Central memory CD8-positive, alpha-beta T cell (primary cell): ENCODE results near the gene IL26.
"Not testable (repeated sequence)": the region's sequence is repeated elsewhere in the genome, so short reads cannot be mapped to it uniquely, and the experiment has no call there.

Experiments used
- ATAC-seq: fragments of 150-1000 bp; cut with Tn5 transposase; replicated peaks from 2 replicates; pipeline ENCODE4 v1.10.0; 2022; ENCODE audit warnings: mild to moderate bottlenecking, moderate FRiP score, moderate number of reproducible peaks; ENCODE audit not compliant: poor library complexity, severe bottlenecking; ENCODE audit errors: extremely low read depth
- DNase-seq, 2 donors: peaks; one replicate each; pipeline ENCODE4 v3.0.0; 2021; ENCODE audit warnings: low spot score in 2 of 2
- H3K27ac Mint-ChIP-seq: one replicate; pipeline ENCODE4 v1.8.0; 2022; ENCODE audit warnings: low read depth, mild to moderate bottlenecking, moderate library complexity, mixed read lengths
- H3K27me3 Mint-ChIP-seq: one replicate; pipeline ENCODE4 v1.8.0; 2022; ENCODE audit warnings: mixed read lengths
- H3K36me3 Mint-ChIP-seq: one replicate; pipeline ENCODE4 v1.8.0; 2022; ENCODE audit warnings: mild to moderate bottlenecking, moderate library complexity, mixed read lengths; ENCODE audit not compliant: insufficient read depth
- H3K4me1 Mint-ChIP-seq: one replicate; pipeline ENCODE4 v1.8.0; 2022; ENCODE audit warnings: mixed read lengths
- H3K4me3 Mint-ChIP-seq: one replicate; pipeline ENCODE4 v1.8.0; 2022; ENCODE audit warnings: mild to moderate bottlenecking, moderate library complexity, mixed read lengths
- H3K9me3 Mint-ChIP-seq: one replicate; pipeline ENCODE4 v1.8.0; 2022; ENCODE audit warnings: mixed read lengths

The IL26 gene

DNA sequence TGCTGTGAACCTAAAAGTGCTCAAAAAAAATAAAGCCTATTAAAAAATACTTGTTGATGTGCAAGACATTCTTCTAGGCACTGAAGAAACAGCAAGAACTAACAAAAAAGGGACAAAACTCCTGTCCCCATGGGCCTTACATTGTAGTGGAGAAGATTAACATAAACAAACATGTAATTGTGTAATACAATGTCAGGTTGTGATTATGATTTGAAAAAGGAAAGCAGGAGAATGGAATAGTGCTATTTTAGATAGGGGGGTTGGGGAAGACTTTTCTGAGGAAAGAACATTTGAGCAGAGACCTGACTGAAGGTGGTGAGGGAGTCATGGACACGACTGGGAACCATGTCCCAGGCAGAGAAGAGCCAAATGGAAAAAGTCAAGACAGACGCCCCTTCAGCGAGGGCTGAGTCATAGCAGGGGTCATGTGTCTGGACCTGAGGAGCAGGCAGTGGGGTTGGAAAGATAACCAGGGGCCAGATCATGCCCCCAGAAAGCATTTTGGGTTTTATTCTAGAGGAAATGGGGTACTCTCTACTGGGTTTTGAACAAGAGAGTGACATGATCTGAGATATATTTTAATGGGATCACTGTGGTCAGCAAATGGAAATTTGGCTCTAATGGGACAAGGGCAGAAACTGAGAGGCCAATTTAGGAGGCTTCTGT is 46.7 kb downstream of the IL26 start:
- DNase-seq (no peak), ATAC-seq (no peak)
- Mint-ChIP-seq H3K4me1 (peaks cover 64% of the 10 kb centered on the region), H3K27ac (peak overlapping the region; percentile 2), H3K36me3 (peaks cover 7% of the 10 kb centered on the region), H3K4me3 (no peak overlapping the region), H3K9me3 (no peaks in the 10 kb centered on the region), H3K27me3 (no peaks in the 10 kb centered on the region)

DNA sequence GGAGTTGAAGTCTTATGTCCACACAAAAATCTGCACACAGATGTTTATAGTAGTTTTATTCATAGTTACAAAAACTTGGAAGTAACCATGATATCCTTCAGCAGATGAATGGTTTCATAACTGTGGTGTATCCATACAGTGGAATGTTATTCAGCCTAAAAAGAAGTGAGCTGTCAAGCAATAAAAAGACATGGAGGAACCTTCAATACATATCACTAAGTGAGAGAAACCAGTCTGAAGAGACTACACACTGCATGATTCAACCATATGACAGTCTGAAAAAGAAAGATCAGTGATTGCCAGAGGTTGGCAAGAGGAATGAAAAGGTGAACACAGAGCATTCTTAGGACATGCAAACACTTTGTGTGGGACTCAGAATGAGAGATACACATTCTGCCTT is 47.4 kb downstream of the IL26 start:
- no peak overlapping the region for H3K4me3 Mint-ChIP-seq
- peaks cover 64% of the 10 kb centered on the region for H3K4me1 Mint-ChIP-seq
- DNase-seq: no peak
- H3K27me3 Mint-ChIP-seq: no peaks in the 10 kb centered on the region
- no peaks in the 10 kb centered on the region for H3K9me3 Mint-ChIP-seq
- H3K27ac Mint-ChIP-seq: no peak overlapping the region
- ATAC-seq: no peak
- peaks cover 9% of the 10 kb centered on the region for H3K36me3 Mint-ChIP-seq

DNA sequence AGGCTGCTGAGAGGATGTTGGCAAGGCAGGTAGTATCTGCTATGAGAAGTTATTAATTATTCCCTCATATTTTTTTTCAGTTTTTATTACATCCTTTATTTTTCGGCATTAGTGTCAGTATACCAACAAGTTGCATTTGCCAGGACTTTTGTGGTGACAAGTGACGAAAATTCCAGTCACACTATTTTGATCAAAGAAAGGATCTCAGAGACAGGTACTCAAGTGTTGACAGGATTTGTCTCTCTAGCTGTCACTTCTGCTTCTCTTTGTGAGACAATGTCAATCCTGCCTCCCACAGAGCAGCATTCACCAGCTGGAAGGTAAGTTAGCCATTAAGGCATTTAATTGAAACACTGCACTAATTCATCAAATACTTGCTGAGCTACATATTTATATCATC is 48.0 kb downstream of the IL26 start:
- H3K4me1 Mint-ChIP-seq: peaks cover 64% of the 10 kb centered on the region
- H3K27me3 Mint-ChIP-seq: no peaks in the 10 kb centered on the region
- no peak overlapping the region for H3K4me3 Mint-ChIP-seq
- DNase-seq (no peak), ATAC-seq (no peak)
- peaks cover 9% of the 10 kb centered on the region for H3K36me3 Mint-ChIP-seq
- no peaks in the 10 kb centered on the region for H3K9me3 Mint-ChIP-seq
- no peak overlapping the region for H3K27ac Mint-ChIP-seq

DNA sequence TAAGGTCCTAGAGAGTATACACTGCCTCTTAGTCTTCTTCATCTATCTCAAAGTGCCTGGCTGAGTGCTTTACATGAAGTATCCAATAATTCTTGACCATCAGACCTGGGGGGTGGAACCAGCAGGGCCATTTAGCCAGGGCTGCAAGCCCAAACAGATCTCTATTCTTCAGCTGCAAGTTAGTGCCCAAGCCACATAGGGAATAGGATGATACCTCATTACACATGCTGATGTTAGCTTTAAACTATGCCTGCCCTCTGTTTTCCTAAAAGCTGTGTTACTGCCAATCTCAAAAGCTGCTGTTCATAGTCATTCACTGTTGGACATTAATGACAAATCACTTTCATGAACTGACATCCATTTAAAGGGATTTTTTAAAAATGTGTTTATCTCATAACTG is 49.4 kb downstream of the IL26 start:
- Mint-ChIP-seq H3K36me3 (peaks cover 12% of the 10 kb centered on the region), H3K27me3 (no peaks in the 10 kb centered on the region), H3K4me1 (peaks cover 58% of the 10 kb centered on the region), H3K4me3 (peak overlapping the region; percentile 59), H3K9me3 (no peaks in the 10 kb centered on the region), H3K27ac (peak overlapping the region; percentile 80)
- ATAC-seq (no peak), DNase-seq (no peak)

DNA sequence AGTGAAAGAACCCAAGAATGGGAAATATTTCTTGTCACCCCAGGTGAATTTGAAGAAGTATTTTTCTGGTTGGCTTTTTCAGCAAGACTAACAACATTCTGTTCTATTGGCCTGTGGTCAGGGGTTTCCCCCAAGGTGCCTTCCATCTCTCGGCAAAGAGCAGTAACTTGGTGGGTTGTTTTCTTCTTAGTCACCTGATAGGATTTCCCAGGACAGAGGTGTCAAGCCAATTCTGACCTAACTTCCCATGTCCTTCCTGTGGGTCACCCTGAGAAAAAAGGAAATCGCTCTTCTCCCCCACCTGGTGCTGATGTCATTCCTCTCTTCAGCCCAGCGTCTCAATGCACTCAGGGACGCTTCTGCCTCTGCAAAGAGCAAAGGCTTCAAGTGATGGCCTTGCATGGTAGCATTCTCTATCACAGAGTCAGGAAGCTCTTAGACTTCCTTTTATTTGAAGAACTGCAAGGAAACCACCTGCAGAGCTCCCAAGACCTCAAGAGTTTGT is 50.0 kb downstream of the IL26 start:
- Mint-ChIP-seq H3K9me3 (no peaks in the 10 kb centered on the region), H3K36me3 (peaks cover 12% of the 10 kb centered on the region), H3K4me1 (peaks cover 52% of the 10 kb centered on the region), H3K4me3 (peak overlapping the region; percentile 59), H3K27me3 (no peaks in the 10 kb centered on the region), H3K27ac (peak overlapping the region; percentile 80)
- peak; percentile 35 to 66 for DNase-seq
- peak; percentile 89 for ATAC-seq

DNA sequence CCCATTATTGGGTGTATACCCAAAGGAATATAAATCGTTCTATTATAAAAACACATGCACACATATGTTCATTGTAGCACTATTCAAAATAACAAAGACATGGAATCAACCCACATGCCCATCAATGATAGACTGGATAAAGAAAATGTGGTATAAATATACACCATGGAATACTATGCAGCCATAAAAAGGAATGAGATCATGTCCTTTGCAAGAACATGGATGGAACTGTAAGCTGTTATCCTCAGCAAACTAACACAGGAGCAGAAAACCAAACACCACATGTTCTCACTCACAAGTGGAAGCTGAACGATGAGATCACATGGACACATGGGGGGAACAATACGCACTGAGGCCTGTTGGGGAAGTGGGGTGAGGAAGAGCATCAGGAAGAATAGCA is 50.8 kb downstream of the IL26 start:
- Mint-ChIP-seq H3K4me3 (peak overlapping the region; percentile 27), H3K27ac (peak overlapping the region; percentile 68), H3K36me3 (peaks cover 12% of the 10 kb centered on the region), H3K4me1 (peaks cover 50% of the 10 kb centered on the region)
- H3K9me3 Mint-ChIP-seq, H3K27me3 Mint-ChIP-seq, DNase-seq, ATAC-seq: not testable (repeated sequence)

DNA sequence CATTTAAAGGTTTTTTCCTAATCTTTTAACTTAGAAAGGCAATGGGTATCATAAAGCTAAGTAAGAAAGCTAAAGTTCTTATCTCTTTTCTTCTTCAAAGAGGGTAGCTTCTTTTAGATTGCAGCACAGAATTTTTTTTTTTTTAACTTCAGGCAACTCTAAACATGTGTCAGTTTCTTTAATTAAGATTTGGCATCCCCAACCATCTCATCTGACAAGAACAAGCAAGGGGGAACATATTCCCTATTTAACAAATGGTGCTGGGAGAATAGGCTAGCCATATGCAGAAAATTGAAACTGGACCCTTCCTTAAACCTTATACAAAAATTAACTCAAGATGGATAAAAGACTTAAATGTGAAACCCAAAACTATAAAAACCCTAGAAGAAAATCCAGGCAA is 51.8 kb downstream of the IL26 start:
- peaks cover 46% of the 10 kb centered on the region for H3K4me1 Mint-ChIP-seq
- no peaks in the 10 kb centered on the region for H3K9me3 Mint-ChIP-seq
- H3K4me3 Mint-ChIP-seq: no peak overlapping the region

DNA sequence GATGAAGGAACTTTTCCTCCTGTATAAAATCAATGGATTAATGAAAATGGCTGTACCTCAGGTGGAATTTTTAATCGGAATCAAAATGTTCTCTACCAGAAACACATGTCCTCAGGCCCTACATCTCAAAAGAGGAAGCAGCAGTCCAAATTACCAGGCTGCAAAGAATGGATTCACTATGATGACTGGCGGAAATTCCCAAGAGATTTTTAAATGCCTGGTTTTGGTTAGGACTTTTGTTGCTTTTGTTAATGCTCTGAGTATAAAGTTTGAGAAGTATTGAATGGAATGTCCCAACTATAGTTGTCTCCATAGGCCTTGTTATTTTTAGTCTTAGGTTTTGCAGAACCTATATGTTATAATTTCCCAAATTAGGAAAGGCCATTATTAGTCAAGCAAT is 54.9 kb downstream of the IL26 start:
- no peak overlapping the region for H3K4me3 Mint-ChIP-seq
- DNase-seq (no peak), ATAC-seq (no peak)
- H3K27ac Mint-ChIP-seq: no peak overlapping the region
- no peaks in the 10 kb centered on the region for H3K9me3 Mint-ChIP-seq
- H3K27me3 Mint-ChIP-seq: no peaks in the 10 kb centered on the region
- peaks cover 12% of the 10 kb centered on the region for H3K36me3 Mint-ChIP-seq
- H3K4me1 Mint-ChIP-seq: peaks cover 15% of the 10 kb centered on the region

More for the DNA sequence above, 51.8 kb downstream of the IL26 start:
- DNase-seq: no peak
- H3K36me3 Mint-ChIP-seq: peaks cover 12% of the 10 kb centered on the region
- no peak for ATAC-seq
- no peaks in the 10 kb centered on the region for H3K27me3 Mint-ChIP-seq
- peak overlapping the region; percentile 68 for H3K27ac Mint-ChIP-seq

DNA sequence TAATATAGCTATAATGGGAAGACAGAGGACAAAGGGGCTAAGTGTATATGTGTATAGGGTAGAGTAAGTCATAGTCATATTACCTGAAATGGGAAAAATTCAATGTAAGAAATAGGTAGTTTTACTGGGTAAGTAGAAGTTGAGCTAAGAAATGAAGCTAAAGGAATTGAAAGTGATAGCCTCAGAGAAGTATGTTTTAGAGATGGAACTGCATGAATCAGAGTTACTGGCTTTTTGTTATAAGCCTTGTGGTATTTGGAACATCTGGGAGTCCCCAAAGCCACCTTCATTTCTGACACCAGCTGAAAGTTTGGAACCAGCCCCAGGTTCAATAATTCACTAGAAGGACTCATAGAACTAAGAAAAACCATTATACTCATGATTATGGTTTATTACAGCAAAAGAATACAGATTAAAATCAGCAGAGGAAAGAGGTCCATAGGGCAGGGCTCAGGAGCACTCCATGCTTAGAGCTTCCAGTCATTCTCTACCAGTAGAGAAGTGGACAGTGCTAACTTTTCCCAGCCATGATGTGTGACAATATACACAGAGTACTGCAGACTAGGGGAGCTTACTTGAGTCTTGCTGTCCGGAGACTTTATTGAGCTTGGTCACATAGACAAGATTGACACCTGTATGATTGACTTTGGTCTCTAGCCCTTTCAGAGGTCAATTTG is 56.3 kb downstream of the IL26 start:
- DNase-seq (no peak), ATAC-seq (no peak)
- Mint-ChIP-seq H3K36me3 (peaks cover 9% of the 10 kb centered on the region), H3K27me3 (no peaks in the 10 kb centered on the region), H3K4me1 (peaks cover 3% of the 10 kb centered on the region), H3K27ac (no peak overlapping the region), H3K4me3 (no peak overlapping the region), H3K9me3 (no peaks in the 10 kb centered on the region)

DNA sequence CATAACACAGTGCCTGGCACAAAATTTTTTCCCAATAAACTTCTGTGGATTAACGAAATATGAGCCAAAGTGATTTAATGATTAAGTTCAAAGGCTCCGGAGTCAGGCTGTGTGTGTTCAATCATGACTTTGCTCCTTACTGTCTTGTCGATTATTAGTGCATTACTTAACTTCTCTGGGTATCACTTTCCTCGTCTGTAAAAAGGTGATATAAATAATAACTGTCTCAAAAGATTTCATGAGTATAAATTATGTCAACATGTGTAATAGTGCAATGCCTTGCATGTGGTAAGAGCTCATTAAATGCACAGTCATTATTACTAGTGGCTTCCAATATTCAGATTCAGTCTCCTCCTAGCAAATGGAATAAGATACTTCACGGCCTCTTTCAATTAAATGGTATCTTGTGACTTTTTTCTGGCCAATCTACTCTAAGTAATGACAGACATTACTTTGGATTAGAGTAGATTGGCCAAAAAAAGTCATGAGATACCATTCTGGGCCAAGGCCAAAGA is 59.2 kb downstream of the IL26 start:
- H3K27me3 Mint-ChIP-seq: no peaks in the 10 kb centered on the region
- H3K36me3 Mint-ChIP-seq: peaks cover 7% of the 10 kb centered on the region
- H3K4me3 Mint-ChIP-seq: no peak overlapping the region
- no peaks in the 10 kb centered on the region for H3K9me3 Mint-ChIP-seq
- H3K27ac Mint-ChIP-seq: no peak overlapping the region
- no peak for DNase-seq
- peaks cover 12% of the 10 kb centered on the region for H3K4me1 Mint-ChIP-seq
- no peak for ATAC-seq

DNA sequence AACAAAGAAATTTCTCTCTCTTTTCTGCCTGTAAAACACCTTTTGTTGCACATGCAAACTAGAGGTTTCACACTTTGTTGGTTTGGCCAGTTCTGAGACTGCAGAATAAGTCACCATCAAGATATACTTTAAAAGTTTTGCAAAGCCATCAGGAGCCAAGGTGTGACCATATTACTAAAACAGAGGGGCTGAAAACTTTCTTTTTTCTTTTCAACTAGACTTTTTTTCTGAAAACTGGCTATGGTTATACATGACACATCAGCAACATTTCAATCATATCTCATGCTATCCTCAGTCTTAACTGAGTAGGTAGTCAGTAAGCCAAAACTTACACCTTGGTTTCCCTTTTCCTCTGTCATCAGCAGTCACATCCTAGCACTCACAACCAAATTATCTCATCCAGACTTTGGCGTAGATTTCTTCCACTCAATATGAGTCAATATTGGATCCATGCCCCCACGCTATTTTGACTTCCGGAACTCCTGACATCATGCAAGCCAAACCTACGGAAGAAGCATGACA is 62.0 kb downstream of the IL26 start:
- peaks cover 15% of the 10 kb centered on the region for H3K36me3 Mint-ChIP-seq
- ATAC-seq: peak; percentile 42
- no peak for DNase-seq
- H3K27ac Mint-ChIP-seq: no peak overlapping the region
- H3K4me1 Mint-ChIP-seq: peaks cover 27% of the 10 kb centered on the region
- H3K27me3 Mint-ChIP-seq: no peaks in the 10 kb centered on the region
- H3K4me3 Mint-ChIP-seq: peak overlapping the region; percentile 23
- H3K9me3 Mint-ChIP-seq: no peaks in the 10 kb centered on the region

DNA sequence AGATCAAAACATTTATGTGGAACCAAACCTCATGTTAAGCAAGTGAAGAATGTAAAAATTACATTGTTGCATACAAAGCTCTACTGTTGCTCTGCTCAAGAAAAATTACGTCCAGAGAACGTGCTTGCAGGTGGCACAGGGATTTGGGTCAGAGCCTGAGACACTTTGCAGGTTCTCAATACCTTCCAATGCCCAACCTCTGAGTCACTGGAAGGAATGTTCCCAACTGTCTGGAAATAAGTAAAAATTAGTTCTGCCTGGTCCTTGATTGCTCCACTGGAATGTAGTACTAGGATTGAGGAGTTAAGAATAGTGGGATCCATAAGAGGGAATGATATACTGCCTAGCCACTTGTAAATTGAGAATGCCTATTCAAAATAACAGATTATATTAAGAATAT is 63.2 kb downstream of the IL26 start:
- DNase-seq: no peak
- Mint-ChIP-seq H3K4me1 (peaks cover 32% of the 10 kb centered on the region), H3K9me3 (no peaks in the 10 kb centered on the region), H3K4me3 (no peak overlapping the region), H3K27ac (no peak overlapping the region), H3K36me3 (peaks cover 13% of the 10 kb centered on the region), H3K27me3 (no peaks in the 10 kb centered on the region)
- no peak for ATAC-seq
